Activated T-helper 2 cell treated with anti-CD3 and anti-CD28 coated beads, Interferon-gamma antibody, Interleukin-2, Interleukin-4, amounts not matched to agents 10 μg/mL and 5 μg/mL and 100 μg/mL, durations not matched to agents 14 hours and 24 hours and 36 hours (primary cell): ENCODE data around the gene MEAK7. TPM values are rescaled to one million over a fixed set of nuclear protein-coding genes. Genes with fewer than 3 reads are reported as not detected.
"Not testable (repeated sequence)": the region's sequence is repeated elsewhere in the genome, so short reads cannot be mapped to it uniquely, and the experiment has no call there.

ENCODE experiments used
- DNase-seq: peaks from one replicate; pipeline ENCODE4 v3.0.0; 2021; ENCODE audit warnings: low spot score
- H3K27ac Mint-ChIP-seq: one replicate; pipeline ENCODE4 v1.8.0; 2021; ENCODE audit warnings: mixed read lengths
- H3K27me3 Mint-ChIP-seq: one replicate; pipeline ENCODE4 v1.8.0; 2021; ENCODE audit warnings: low read depth, mixed read lengths
- H3K36me3 Mint-ChIP-seq: one replicate; pipeline ENCODE4 v1.8.0; 2021; ENCODE audit warnings: low read depth, mixed read lengths
- H3K4me1 Mint-ChIP-seq: one replicate; pipeline ENCODE4 v1.8.0; 2021; ENCODE audit warnings: low read depth, mixed read lengths
- H3K4me3 Mint-ChIP-seq: one replicate; pipeline ENCODE4 v1.8.0; 2021; ENCODE audit warnings: low read depth, mild to moderate bottlenecking, moderate library complexity, mixed read lengths
- H3K9me3 Mint-ChIP-seq: one replicate; pipeline ENCODE4 v1.8.0; 2021; ENCODE audit warnings: mixed read lengths
- intact Hi-C: fragments of 100-400 bp; cut with micrococcal nuclease; formaldehyde crosslinking; loops from one replicate; pipeline ENCODE4 v1.15.1; 2023
- total RNA-seq: library from RNA; stranded (reverse); gene quantifications from 2 replicates; pipeline ENCODE4 v1.2.3, GENCODE V29; 2022

Gene MEAK7
- total RNA-seq, 1 donor from 2014 or later: 15.4 TPM

GRCh38 chr16:84529607-84530006 lies 25.1 kb upstream of the MEAK7 start:
- DNase-seq: no peak
- Mint-ChIP-seq H3K36me3 (peaks cover 63% of the 10 kb centered on the region), H3K27ac (no peak overlapping the region)

GRCh38 chr16:84528322-84528721 lies 23.9 kb upstream of the MEAK7 start:
- H3K36me3 Mint-ChIP-seq: peaks cover 67% of the 10 kb centered on the region
- H3K4me1 Mint-ChIP-seq: peaks cover 23% of the 10 kb centered on the region

More at GRCh38 chr16:84529607-84530006, 25.1 kb upstream of the MEAK7 start:
- intact Hi-C loops: no loop called here
- H3K4me3 Mint-ChIP-seq: no peak overlapping the region
- H3K9me3 Mint-ChIP-seq: peaks cover 14% of the 10 kb centered on the region
- H3K27me3 Mint-ChIP-seq: no peaks in the 10 kb centered on the region
- H3K4me1 Mint-ChIP-seq: peaks cover 23% of the 10 kb centered on the region

GRCh38 chr16:84527532-84528269 lies 23.2 kb upstream of the MEAK7 start:
- Mint-ChIP-seq H3K9me3 (peaks cover 14% of the 10 kb centered on the region), H3K4me1 (peaks cover 20% of the 10 kb centered on the region), H3K4me3 (no peak overlapping the region), H3K27ac (no peak overlapping the region), H3K36me3 (peaks cover 67% of the 10 kb centered on the region), H3K27me3 (no peaks in the 10 kb centered on the region)
- DNase-seq: no peak
- intact Hi-C loops: no loop called here

More at GRCh38 chr16:84528322-84528721, 23.9 kb upstream of the MEAK7 start:
- Mint-ChIP-seq H3K27me3 (no peaks in the 10 kb centered on the region), H3K9me3 (peaks cover 14% of the 10 kb centered on the region), H3K27ac (no peak overlapping the region), H3K4me3 (no peak overlapping the region)
- intact Hi-C loops: no loop called here
- no peak for DNase-seq

- no peak overlapping the region for H3K27ac Mint-ChIP-seq
- peaks cover 67% of the 10 kb centered on the region for H3K36me3 Mint-ChIP-seq
These were observed 22.5 kb upstream of the MEAK7 start for GRCh38 chr16:84526794-84527531.

GRCh38 chr16:84524941-84525581 lies 20.6 kb upstream of the MEAK7 start:
- intact Hi-C loops, H3K9me3 Mint-ChIP-seq, H3K27ac Mint-ChIP-seq, H3K4me3 Mint-ChIP-seq, H3K27me3 Mint-ChIP-seq, DNase-seq: not testable (repeated sequence)
- Mint-ChIP-seq H3K36me3 (peaks cover 51% of the 10 kb centered on the region), H3K4me1 (peaks cover 22% of the 10 kb centered on the region)

More at GRCh38 chr16:84526794-84527531, 22.5 kb upstream of the MEAK7 start:
- peaks cover 13% of the 10 kb centered on the region for H3K4me1 Mint-ChIP-seq
- DNase-seq: no peak
- peaks cover 14% of the 10 kb centered on the region for H3K9me3 Mint-ChIP-seq
- intact Hi-C loops: no loop called here
- no peaks in the 10 kb centered on the region for H3K27me3 Mint-ChIP-seq
- H3K4me3 Mint-ChIP-seq: no peak overlapping the region

GRCh38 chr16:84524346-84524920 lies 20.0 kb upstream of the MEAK7 start:
- H3K9me3 Mint-ChIP-seq: peaks cover 5% of the 10 kb centered on the region
- H3K27me3 Mint-ChIP-seq: no peaks in the 10 kb centered on the region
- no peak for DNase-seq
- H3K36me3 Mint-ChIP-seq: peaks cover 44% of the 10 kb centered on the region
- intact Hi-C loops: no loop called here
- no peak overlapping the region for H3K27ac Mint-ChIP-seq
- H3K4me1 Mint-ChIP-seq: peaks cover 28% of the 10 kb centered on the region
- no peak overlapping the region for H3K4me3 Mint-ChIP-seq

GRCh38 chr16:84521497-84521770 lies 17.0 kb upstream of the MEAK7 start:
- intact Hi-C loops: no loop called here

GRCh38 chr16:84520725-84521496 lies 16.5 kb upstream of the MEAK7 start:
- no peak for DNase-seq
- Mint-ChIP-seq H3K36me3 (peaks cover 38% of the 10 kb centered on the region), H3K27ac (peak overlapping the region; percentile 19), H3K27me3 (no peaks in the 10 kb centered on the region), H3K9me3 (no peaks in the 10 kb centered on the region), H3K4me1 (peaks cover 46% of the 10 kb centered on the region), H3K4me3 (no peak overlapping the region)
- intact Hi-C loops: no loop called here

More at GRCh38 chr16:84521497-84521770, 17.0 kb upstream of the MEAK7 start:
- DNase-seq: no peak
- Mint-ChIP-seq H3K27ac (peak overlapping the region; percentile 60), H3K4me1 (peaks cover 42% of the 10 kb centered on the region), H3K27me3 (no peaks in the 10 kb centered on the region), H3K9me3 (no peaks in the 10 kb centered on the region), H3K4me3 (no peak overlapping the region), H3K36me3 (peaks cover 36% of the 10 kb centered on the region)

- Mint-ChIP-seq H3K4me1 (peaks cover 54% of the 10 kb centered on the region), H3K36me3 (peaks cover 34% of the 10 kb centered on the region), H3K9me3 (no peaks in the 10 kb centered on the region), H3K27me3 (no peaks in the 10 kb centered on the region), H3K4me3 (no peak overlapping the region), H3K27ac (peak overlapping the region; percentile 85)
- intact Hi-C loops: no loop called here
- DNase-seq: no peak
These were observed 15.4 kb upstream of the MEAK7 start for GRCh38 chr16:84519855-84520254.

GRCh38 chr16:84518804-84519341 lies 14.4 kb upstream of the MEAK7 start:
- intact Hi-C loops: no loop called here
- no peak overlapping the region for H3K4me3 Mint-ChIP-seq

GRCh38 chr16:84518220-84518619 lies 13.8 kb upstream of the MEAK7 start:
- H3K4me3 Mint-ChIP-seq, H3K9me3 Mint-ChIP-seq, DNase-seq, intact Hi-C loops, H3K27me3 Mint-ChIP-seq: not testable (repeated sequence)
- Mint-ChIP-seq H3K27ac (peak overlapping the region; percentile 85), H3K36me3 (peaks cover 29% of the 10 kb centered on the region), H3K4me1 (peaks cover 70% of the 10 kb centered on the region)

More at GRCh38 chr16:84518804-84519341, 14.4 kb upstream of the MEAK7 start:
- H3K4me1 Mint-ChIP-seq: peaks cover 64% of the 10 kb centered on the region
- peak; percentile 76 for DNase-seq
- H3K27ac Mint-ChIP-seq: peak overlapping the region; percentile 85
- H3K9me3 Mint-ChIP-seq: no peaks in the 10 kb centered on the region
- H3K36me3 Mint-ChIP-seq: peaks cover 34% of the 10 kb centered on the region
- no peaks in the 10 kb centered on the region for H3K27me3 Mint-ChIP-seq

- Mint-ChIP-seq H3K27me3 (no peaks in the 10 kb centered on the region), H3K27ac (peak overlapping the region; percentile 85), H3K4me1 (peaks cover 74% of the 10 kb centered on the region), H3K36me3 (peaks cover 21% of the 10 kb centered on the region), H3K9me3 (no peaks in the 10 kb centered on the region), H3K4me3 (no peak overlapping the region)
- intact Hi-C loops: no loop called here
- no peak for DNase-seq
These were observed 12.9 kb upstream of the MEAK7 start for GRCh38 chr16:84517366-84517765.
